OCI-LY1 (cell line): ENCODE results near the gene QSER1.

Experiments
- H2AFZ ChIP-seq: fragments of 200-600 bp; sonication (generic), shearing (Covaris generic); 2 replicates; pipeline ENCODE4 v1.6.0; 2014; ENCODE audit warnings: antibody characterized with exemption, mild to moderate bottlenecking, low read length
- H3F3A ChIP-seq: fragments of 200-600 bp; sonication (generic), shearing (Covaris generic); 2 replicates; pipeline ENCODE4 v1.6.0; 2014; ENCODE audit warnings: mild to moderate bottlenecking, antibody characterized with exemption, low read length, moderate library complexity; ENCODE audit not compliant: insufficient read depth
- H3K27ac ChIP-seq: fragments of 200-600 bp; sonication (generic); 2 replicates; pipeline ENCODE4 v1.5.1; 2014; ENCODE audit warnings: low read length, mixed run types, mild to moderate bottlenecking, low read depth; ENCODE audit not compliant: poor library complexity, severe bottlenecking
- H3K27me3 ChIP-seq: fragments of 200-600 bp; sonication (generic); 2 replicates; pipeline ENCODE4 v1.6.0; 2014; ENCODE audit warnings: antibody characterized with exemption, mild to moderate bottlenecking, low read length, moderate library complexity; ENCODE audit not compliant: insufficient read depth
- H3K36me3 ChIP-seq: fragments of 200-600 bp; sonication (generic); 2 replicates; pipeline ENCODE4 v1.6.1; 2014; ENCODE audit warnings: mild to moderate bottlenecking, antibody characterized with exemption, low read length, moderate library complexity, mixed read lengths; ENCODE audit not compliant: insufficient read depth
- H3K4me1 ChIP-seq: fragments of 200-600 bp; sonication (generic); 2 replicates; pipeline ENCODE4 v1.5.1; 2014; ENCODE audit warnings: mild to moderate bottlenecking, low read length, moderate library complexity; ENCODE audit not compliant: insufficient read depth, severe bottlenecking
- H3K4me2 ChIP-seq: fragments of 200-600 bp; sonication (generic), shearing (Covaris generic); 2 replicates; pipeline ENCODE4 v1.6.1; 2014; ENCODE audit warnings: low read length
- H3K4me3 ChIP-seq: fragments of 200-600 bp; sonication (generic); 2 replicates; pipeline ENCODE4 v1.5.1; 2014; ENCODE audit warnings: low read length, low read depth, mild to moderate bottlenecking, mixed read lengths; ENCODE audit not compliant: poor library complexity, severe bottlenecking
- H3K79me2 ChIP-seq: fragments of 200-600 bp; shearing (Covaris generic); 2 replicates; pipeline ENCODE4 v1.6.1; 2016; ENCODE audit warnings: mixed run types, low read length, mixed read lengths; ENCODE audit not compliant: insufficient read depth
- H3K9ac ChIP-seq: fragments of 200-600 bp; sonication (generic), shearing (Covaris generic); 2 replicates; pipeline ENCODE4 v1.6.1; 2014; ENCODE audit warnings: mild to moderate bottlenecking, low read length, mixed read lengths
- H3K9me2 ChIP-seq: fragments of 200-600 bp; sonication (generic), shearing (Covaris generic); 2 replicates; pipeline ENCODE4 v1.6.1; 2014; ENCODE audit warnings: low read depth, mild to moderate bottlenecking, low read length, mixed read lengths
- H3K9me3 ChIP-seq: fragments of 200-600 bp; shearing (Covaris generic); 2 replicates; pipeline ENCODE4 v1.6.1; 2014; ENCODE audit warnings: low read length, mixed read lengths
- H4K20me1 ChIP-seq: fragments of 200-600 bp; sonication (generic), shearing (Covaris generic); 2 replicates; pipeline ENCODE4 v1.6.0; 2016; ENCODE audit warnings: mild to moderate bottlenecking, low read length; ENCODE audit not compliant: insufficient read depth
- CTCF ChIP-seq: fragments of 200-600 bp; sonication (generic), shearing (Covaris generic); IDR thresholded peaks from 2 replicates; pipeline ENCODE4 v1.5.1; 2017; ENCODE audit warnings: mild to moderate bottlenecking, antibody characterized with exemption, low read length, moderate library complexity, mixed read lengths
- EZH2 ChIP-seq: fragments of 200-600 bp; sonication (generic), shearing (Covaris generic); IDR thresholded peaks from 2 replicates; pipeline ENCODE4 v1.8.0; 2017; ENCODE audit warnings: borderline replicate concordance, mixed run types, mild to moderate bottlenecking, antibody characterized with exemption, low read length, moderate library complexity, mixed read lengths

The QSER1 gene

GRCh38 chr11:32911413-32911812 lies 18.8 kb downstream of the QSER1 start:
- Histone ChIP-seq H3F3A (no peaks in the 10 kb centered on the region), H3K36me3 (peaks cover 10% of the 10 kb centered on the region; the same call in 1 of the 2 replicates), H3K4me3 (no peak overlapping the region), H3K4me2 (no peak overlapping the region), H3K27me3 (no peaks in the 10 kb centered on the region), H3K9me3 (no peaks in the 10 kb centered on the region), H3K9me2 (no peaks in the 10 kb centered on the region), H3K9ac (no peak overlapping the region), H3K79me2 (peaks cover 37% of the 10 kb centered on the region), H4K20me1 (no peaks in the 10 kb centered on the region), H2AFZ (no peak overlapping the region), H3K4me1 (no peaks in the 10 kb centered on the region), H3K27ac (no peak overlapping the region)
- TF ChIP-seq CTCF (no peak), EZH2 (no peak)

GRCh38 chr11:32913445-32913844 lies 20.8 kb downstream of the QSER1 start:
- H3K4me3 ChIP-seq, result no peak overlapping the region
- no peak for TF ChIP-seq EZH2
- TF ChIP-seq CTCF, result no peak
- H3F3A ChIP-seq, result no peaks in the 10 kb centered on the region
- H3K4me1 ChIP-seq, result no peaks in the 10 kb centered on the region
- H3K9me2 ChIP-seq, result no peaks in the 10 kb centered on the region
- H3K79me2 ChIP-seq, result peaks cover 30% of the 10 kb centered on the region
- no peaks in the 10 kb centered on the region for H3K27me3 ChIP-seq
- no peaks in the 10 kb centered on the region for H3K9me3 ChIP-seq
- H3K36me3 ChIP-seq, result peaks cover 12% of the 10 kb centered on the region
- H2AFZ ChIP-seq, result no peak overlapping the region
- H3K27ac ChIP-seq, result no peak overlapping the region
- H3K4me2 ChIP-seq, result no peak overlapping the region
- H4K20me1 ChIP-seq, result no peaks in the 10 kb centered on the region
- H3K9ac ChIP-seq, result no peak overlapping the region

- Histone ChIP-seq H3K27me3 (no peaks in the 10 kb centered on the region), H2AFZ (no peak overlapping the region), H4K20me1 (no peaks in the 10 kb centered on the region), H3K4me3 (no peak overlapping the region), H3K9me2 (no peaks in the 10 kb centered on the region), H3K4me1 (no peaks in the 10 kb centered on the region), H3K9ac (no peak overlapping the region), H3K9me3 (no peaks in the 10 kb centered on the region), H3F3A (no peaks in the 10 kb centered on the region), H3K27ac (no peak overlapping the region), H3K79me2 (peaks cover 46% of the 10 kb centered on the region), H3K4me2 (no peak overlapping the region), H3K36me3 (peaks cover 16% of the 10 kb centered on the region)
- no peak for TF ChIP-seq CTCF
- TF ChIP-seq EZH2, result no peak
Measured at GRCh38 chr11:32916361-32916760, 23.8 kb downstream of the QSER1 start.
